Measurements from ENCODE around the gene SCN8A.

Gene SCN8A

GRCh38 chr12:51722431-51722830 is 131.4 kb downstream of the SCN8A start:
- no peak for DNase-seq

- no peak for DNase-seq
Measured at GRCh38 chr12:51726161-51726560, 135.1 kb downstream of the SCN8A start.

- DNase-seq: no peak
Measured at GRCh38 chr12:51726931-51727330, 135.9 kb downstream of the SCN8A start.

GRCh38 chr12:51729331-51729730 is 138.3 kb downstream of the SCN8A start:
- no peak for DNase-seq

DNA sequence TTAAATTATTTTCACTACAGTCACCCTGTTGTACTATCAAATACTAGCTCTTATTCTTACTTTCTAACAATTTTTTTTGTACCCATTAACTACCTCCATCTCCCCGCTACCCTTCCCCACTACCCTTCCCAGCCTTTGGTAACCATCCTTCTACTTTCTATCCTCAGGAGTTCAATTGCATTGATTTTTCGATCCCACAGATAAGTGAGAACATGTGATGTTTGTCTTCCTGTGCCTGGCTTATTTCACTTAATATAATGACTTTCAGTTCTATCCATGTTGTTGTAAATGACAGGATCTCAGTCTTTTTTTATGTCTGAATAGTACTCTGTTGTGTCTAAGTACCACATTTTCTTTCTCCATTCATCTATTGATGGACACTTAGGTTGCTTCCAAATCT is 139.7 kb downstream of the SCN8A start:
- DNase-seq: no peak

- DNase-seq: no peak
Measured at GRCh38 chr12:51740536-51740935, 149.5 kb downstream of the SCN8A start.

DNA sequence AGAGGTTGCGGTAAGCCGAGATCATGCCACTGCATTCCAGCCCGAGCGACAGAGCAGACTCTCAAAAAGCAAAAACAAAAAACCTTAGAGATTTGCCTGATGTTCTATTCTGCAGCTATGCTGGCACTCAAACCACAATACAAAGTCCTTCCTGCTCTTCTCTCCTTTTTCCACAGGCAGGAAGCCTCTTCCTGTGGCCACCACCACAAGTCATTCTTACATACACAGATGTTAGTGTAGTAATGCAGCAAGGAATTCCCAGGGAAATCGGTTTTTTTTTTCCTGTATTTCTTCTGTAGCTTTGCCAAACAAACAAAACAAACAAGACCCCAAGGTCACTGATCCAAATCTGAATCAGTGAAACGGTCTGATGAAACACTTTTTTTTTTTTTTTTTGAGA is 153.2 kb downstream of the SCN8A start:
- DNase-seq: no peak

GRCh38 chr12:51744957-51745356 is 153.9 kb downstream of the SCN8A start:
- no peak for DNase-seq

DNA sequence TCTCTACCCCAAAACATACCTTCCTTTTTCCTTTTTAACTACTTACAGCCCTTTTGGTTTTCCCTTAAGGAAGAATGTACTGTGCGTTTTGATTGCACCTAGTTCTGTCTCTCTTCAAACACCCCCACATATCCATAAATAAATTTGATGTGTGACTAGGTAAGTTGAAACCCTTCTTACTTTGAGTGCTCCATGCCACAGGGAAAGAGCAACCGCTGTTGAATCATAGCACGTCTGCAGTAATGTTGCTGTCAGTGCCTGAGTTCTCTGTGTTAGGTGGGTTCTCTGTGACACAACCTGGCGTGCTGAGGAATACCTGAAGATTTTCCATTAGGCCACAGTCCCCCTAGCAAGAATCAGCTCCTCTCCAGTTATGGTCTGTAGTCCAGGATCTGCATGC is 155.4 kb downstream of the SCN8A start:
- no peak for DNase-seq

DNA sequence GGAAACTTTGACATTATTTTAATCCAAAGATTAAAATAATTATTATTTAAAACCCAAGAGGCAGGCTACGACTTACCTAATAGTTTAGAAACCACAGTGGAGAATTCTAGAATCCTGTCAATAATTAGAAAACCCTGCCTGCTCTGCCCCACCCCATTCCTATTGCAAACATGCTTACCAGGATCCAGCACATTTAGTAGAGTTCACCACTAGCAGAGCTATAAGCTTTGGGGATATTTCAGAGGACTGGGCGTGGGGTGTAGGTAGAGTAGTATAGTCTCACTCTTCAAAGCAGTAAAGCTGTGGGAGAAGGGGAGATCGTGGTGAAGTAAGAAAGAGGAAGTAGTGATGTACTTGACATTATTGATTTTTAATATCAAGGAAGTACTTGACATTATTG is 157.2 kb downstream of the SCN8A start:
- no peak for DNase-seq

GRCh38 chr12:51749206-51749985 is 158.4 kb downstream of the SCN8A start:
- DNase-seq: no peak

GRCh38 chr12:51749986-51750317 is 158.9 kb downstream of the SCN8A start:
- no peak for DNase-seq

- DNase-seq: no peak
Measured at GRCh38 chr12:51751661-51752060, 160.6 kb downstream of the SCN8A start.

DNA sequence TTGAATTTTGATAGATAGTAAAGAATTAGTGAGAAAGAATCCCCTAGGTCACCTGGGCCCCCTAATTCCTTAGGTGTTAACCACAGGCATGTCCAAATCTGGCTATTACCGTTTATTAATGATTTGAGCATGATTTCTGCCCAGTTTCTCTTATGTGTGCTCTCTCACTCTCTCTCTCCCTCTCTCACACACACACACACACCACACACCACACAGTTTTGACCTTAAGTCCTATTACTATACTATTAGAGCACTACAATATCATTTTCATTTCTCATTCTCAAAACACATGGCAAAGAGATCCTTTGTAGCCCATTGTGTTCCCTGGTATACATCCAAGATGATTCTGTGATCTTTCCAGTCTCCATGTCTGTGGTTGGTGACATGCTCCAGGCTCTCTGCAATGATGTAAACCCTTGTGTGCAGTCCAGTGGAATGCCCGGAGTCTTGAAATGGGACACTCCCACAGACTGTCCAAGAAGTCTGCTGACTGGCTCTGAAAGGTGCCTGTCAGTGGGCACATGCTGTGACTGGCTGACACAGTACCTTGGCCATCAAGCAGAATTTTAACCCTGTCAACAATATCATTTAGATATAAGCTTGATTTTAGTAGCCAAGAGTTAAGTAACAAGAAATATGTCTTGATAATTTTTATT is 161.3 kb downstream of the SCN8A start:
- DNase-seq: no peak

GRCh38 chr12:51753980-51754675 is 163.1 kb downstream of the SCN8A start:
- DNase-seq: no peak

- no peak for DNase-seq
Measured at GRCh38 chr12:51755251-51755650, 164.2 kb downstream of the SCN8A start.

- DNase-seq: no peak
Measured at GRCh38 chr12:51759175-51759574, 168.1 kb downstream of the SCN8A start.

- no peak for DNase-seq
Measured at GRCh38 chr12:51759695-51760094, 168.7 kb downstream of the SCN8A start.

DNA sequence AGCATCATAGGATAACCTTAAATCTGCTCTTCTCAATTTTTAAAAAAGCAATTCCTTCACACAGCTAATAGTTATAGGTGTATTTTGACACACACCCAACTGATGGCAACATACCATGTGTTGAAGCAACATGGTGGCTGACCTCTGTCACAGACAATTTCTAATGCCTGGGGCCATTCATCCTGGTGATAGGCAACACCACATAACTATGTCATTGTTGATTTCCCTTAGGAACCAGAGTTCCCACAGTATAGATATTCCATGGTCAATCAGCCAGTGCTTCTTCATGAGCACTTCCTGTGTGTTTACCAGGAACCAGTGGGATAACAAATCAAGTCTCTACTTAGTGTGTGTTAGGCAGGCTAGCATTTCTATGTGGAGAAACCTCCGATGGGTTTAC is 169.2 kb downstream of the SCN8A start:
- DNase-seq: no peak

DNA sequence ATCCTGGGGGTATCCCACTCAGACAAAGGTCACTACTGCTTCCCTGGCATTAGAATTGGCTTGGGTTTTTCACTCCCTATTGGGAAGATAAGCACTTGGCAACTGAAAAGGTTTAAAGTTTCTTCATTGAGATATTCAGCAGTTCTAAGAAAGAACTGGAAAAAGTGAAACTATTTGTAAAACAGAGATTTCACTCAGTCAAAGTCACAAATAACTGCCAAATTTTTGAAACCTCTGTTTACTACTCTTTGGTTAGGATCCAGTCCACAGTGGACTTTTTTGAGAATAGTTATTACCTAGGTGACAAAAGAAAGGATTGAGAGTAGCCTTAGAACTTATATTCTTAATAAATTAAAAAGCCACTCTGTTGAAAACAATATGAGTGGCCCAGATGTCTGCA is 172.7 kb downstream of the SCN8A start:
- no peak for DNase-seq

DNA sequence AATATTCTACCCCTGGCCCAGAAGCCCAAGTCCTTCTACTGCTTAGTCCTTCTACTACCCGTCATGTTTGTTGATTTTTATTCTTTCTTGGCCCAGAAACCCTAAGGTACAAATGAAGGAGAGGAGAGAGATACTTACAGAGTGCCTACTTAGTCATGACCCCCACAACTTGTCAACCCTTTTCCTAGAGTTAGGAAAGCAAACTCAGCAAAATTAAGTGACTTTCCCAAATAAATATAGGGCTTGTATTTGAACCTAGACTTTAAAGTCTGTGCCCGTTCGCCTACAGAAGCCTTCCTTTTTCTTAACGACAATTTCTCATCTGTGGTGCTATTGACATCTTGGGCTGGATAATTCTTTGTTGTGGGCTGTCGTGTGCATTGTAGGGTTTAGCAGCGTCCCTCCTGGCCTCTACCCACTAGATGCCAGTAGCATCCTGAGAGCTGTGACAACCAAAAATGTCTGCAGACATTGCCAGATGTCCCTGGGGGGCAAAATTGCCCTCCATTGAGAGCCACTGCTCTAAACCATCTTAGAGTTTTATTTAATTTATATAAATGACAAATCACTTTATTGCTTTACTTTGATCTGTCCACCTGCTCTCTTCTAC is 175.1 kb downstream of the SCN8A start:
- no peak for DNase-seq

- DNase-seq: no peak
Measured at GRCh38 chr12:51771008-51771407, 180.0 kb downstream of the SCN8A start.

GRCh38 chr12:51773145-51773869 is 182.3 kb downstream of the SCN8A start:
- DNase-seq: no peak

Data from activated naive CD4-positive, alpha-beta T cell treated with Interleukin-2 at 50 U/mL for 16 hours (primary cell).